Activated CD4-positive, alpha-beta T cell treated with anti-CD3 and anti-CD28 coated beads, Interleukin-2, amount 50 U/mL, for 1 hour (primary cell): ENCODE results near the gene NAA10.

Experiments
- DNase-seq: peaks from one replicate; pipeline ENCODE4 v3.0.0-alpha.2; 2020

Gene NAA10

GRCh38 chrX:153883163-153883843, 51.5 kb downstream of the NAA10 start:
- no peak for DNase-seq

GRCh38 chrX:153882557-153882956, 52.3 kb downstream of the NAA10 start:
- DNase-seq, result no peak

- DNase-seq, result no peak
These were observed 52.7 kb downstream of the NAA10 start for GRCh38 chrX:153882086-153882498.

- no peak for DNase-seq
These were observed 53.6 kb downstream of the NAA10 start for GRCh38 chrX:153881281-153881680.

GRCh38 chrX:153880440-153880815, 54.4 kb downstream of the NAA10 start:
- DNase-seq, result no peak

- no peak for DNase-seq
These were observed 54.9 kb downstream of the NAA10 start for GRCh38 chrX:153879741-153880439.
